ENCODE results near the gene ITPR2.

The ITPR2 gene

DNA sequence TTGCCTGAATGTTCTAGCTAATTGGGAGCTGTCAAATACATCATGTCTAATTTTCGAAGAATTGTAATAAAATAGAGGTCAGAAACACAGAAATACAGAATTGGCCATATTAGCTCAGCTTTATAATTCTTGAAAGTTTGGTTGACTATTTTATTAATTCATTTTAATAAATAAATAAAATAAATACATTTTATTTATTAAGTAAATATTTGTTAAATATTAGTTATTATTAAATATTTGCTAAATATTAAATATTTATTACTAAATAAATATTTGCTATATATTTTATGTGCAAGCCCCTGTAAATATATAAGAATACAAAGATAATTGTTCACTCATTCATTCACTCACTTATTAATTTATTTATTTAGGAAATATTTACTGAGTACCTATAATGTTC lies 406.3 kb downstream of the ITPR2 start:
- Histone ChIP-seq H3K27ac (replicated peaks) (no peak overlapping the region), H3K27me3 (ENCODE audit: insufficient read depth, poor library complexity, severe bottlenecking) (no peaks in the 10 kb centered on the region), H3K4me3 (replicated peaks; ENCODE audit: insufficient read depth, low read length) (no peak overlapping the region)
- TF ChIP-seq SPI1 (IDR thresholded peaks at IDR 0.05; ENCODE audit: borderline replicate concordance, low read depth) (no peak), GABPA (IDR thresholded peaks at IDR 0.05; ENCODE audit: low read depth) (no peak), POLR2AphosphoS5 (IDR thresholded peaks at IDR 0.05; ENCODE audit: low read depth) (no peak)
- TF ChIP-seq, protein P1, sequence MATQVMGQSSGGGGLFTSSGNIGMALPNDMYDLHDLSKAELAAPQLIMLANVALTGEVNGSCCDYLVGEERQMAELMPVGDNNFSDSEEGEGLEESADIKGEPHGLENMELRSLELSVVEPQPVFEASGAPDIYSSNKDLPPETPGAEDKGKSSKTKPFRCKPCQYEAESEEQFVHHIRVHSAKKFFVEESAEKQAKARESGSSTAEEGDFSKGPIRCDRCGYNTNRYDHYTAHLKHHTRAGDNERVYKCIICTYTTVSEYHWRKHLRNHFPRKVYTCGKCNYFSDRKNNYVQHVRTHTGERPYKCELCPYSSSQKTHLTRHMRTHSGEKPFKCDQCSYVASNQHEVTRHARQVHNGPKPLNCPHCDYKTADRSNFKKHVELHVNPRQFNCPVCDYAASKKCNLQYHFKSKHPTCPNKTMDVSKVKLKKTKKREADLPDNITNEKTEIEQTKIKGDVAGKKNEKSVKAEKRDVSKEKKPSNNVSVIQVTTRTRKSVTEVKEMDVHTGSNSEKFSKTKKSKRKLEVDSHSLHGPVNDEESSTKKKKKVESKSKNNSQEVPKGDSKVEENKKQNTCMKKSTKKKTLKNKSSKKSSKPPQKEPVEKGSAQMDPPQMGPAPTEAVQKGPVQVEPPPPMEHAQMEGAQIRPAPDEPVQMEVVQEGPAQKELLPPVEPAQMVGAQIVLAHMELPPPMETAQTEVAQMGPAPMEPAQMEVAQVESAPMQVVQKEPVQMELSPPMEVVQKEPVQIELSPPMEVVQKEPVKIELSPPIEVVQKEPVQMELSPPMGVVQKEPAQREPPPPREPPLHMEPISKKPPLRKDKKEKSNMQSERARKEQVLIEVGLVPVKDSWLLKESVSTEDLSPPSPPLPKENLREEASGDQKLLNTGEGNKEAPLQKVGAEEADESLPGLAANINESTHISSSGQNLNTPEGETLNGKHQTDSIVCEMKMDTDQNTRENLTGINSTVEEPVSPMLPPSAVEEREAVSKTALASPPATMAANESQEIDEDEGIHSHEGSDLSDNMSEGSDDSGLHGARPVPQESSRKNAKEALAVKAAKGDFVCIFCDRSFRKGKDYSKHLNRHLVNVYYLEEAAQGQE (IDR thresholded peaks at IDR 0.05; ENCODE audit: insufficient replicate concordance, low read depth): no peak
- TF ChIP-seq, protein P2, sequence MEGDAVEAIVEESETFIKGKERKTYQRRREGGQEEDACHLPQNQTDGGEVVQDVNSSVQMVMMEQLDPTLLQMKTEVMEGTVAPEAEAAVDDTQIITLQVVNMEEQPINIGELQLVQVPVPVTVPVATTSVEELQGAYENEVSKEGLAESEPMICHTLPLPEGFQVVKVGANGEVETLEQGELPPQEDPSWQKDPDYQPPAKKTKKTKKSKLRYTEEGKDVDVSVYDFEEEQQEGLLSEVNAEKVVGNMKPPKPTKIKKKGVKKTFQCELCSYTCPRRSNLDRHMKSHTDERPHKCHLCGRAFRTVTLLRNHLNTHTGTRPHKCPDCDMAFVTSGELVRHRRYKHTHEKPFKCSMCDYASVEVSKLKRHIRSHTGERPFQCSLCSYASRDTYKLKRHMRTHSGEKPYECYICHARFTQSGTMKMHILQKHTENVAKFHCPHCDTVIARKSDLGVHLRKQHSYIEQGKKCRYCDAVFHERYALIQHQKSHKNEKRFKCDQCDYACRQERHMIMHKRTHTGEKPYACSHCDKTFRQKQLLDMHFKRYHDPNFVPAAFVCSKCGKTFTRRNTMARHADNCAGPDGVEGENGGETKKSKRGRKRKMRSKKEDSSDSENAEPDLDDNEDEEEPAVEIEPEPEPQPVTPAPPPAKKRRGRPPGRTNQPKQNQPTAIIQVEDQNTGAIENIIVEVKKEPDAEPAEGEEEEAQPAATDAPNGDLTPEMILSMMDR (IDR thresholded peaks at IDR 0.05; ENCODE audit: insufficient read depth, low read length): no peak
- DNase-seq (ENCODE audit: low read depth in 1 of 2, low spot score in 1 of 2): no peak

DNA sequence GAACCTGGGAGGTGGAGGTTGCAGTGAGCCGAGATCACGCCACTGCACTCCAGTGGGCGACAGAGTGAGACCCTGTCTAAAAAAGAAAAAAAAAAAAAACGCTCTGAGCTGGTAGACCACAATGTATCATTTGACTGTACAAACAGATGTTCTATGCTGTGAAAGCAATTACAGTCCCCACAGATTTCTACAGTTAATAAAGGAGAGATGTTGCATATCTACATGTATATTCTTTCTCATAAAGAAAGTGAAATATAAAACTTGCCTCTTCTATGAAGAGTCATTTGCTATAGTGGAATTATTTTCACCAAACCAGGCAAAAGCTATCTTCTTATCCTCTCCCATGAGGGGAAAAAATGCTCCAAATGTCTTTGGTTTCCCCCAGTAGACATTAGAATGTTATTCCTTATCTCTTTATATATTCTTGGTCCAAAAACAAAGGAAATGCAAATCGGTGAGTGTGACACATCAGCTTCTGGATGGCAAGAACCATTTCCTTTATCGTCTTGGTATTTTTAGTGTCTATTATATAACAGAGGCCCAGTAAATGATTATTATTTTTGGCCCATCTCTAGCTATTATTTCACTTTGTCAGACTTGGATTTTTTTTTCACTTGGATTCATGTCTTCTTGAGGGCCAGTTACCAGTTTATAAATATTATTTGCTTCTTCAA lies 407.3 kb downstream of the ITPR2 start:
- DNase-seq (ENCODE audit: low read depth in 1 of 2, low spot score in 1 of 2): no peak
- no peaks in the 10 kb centered on the region for H3K27me3 ChIP-seq (ENCODE audit: insufficient read depth, poor library complexity, severe bottlenecking)
- H3K4me3 ChIP-seq (replicated peaks; ENCODE audit: insufficient read depth, low read length): no peak overlapping the region
- TF ChIP-seq SPI1 (IDR thresholded peaks at IDR 0.05; ENCODE audit: borderline replicate concordance, low read depth) (no peak), GABPA (IDR thresholded peaks at IDR 0.05; ENCODE audit: low read depth) (no peak), POLR2AphosphoS5 (IDR thresholded peaks at IDR 0.05; ENCODE audit: low read depth) (no peak)
- TF ChIP-seq, protein P2 (IDR thresholded peaks at IDR 0.05; ENCODE audit: insufficient read depth, low read length): no peak
- TF ChIP-seq, protein P1 (IDR thresholded peaks at IDR 0.05; ENCODE audit: insufficient replicate concordance, low read depth): no peak
- no peak overlapping the region for H3K27ac ChIP-seq (replicated peaks)

DNA sequence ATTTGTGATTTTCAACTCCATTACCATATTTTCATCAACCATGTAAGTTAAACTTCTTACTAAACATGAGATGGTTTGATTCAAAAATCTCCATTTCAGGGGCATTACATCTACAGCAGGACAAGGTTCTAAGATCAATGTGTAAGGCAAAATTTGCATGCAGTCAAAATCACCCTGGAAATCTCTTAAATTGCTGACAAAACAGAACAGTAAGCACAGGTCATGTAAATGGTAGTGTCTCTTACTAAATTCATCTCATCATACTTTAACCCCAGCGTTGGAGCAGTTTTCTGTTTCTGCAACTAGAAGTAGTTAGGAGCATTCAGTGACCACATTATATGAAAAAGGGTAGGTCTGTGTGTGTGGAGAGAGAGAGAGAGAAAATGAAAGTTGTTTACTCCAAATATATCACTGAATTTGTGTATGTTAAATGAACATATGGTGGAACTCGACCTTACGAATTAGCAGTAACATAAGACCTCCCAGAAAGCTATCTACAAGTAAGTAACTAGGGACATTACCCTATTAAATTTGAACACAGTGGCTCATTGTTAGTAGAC lies 410.1 kb downstream of the ITPR2 start:
- Histone ChIP-seq H3K27me3 (ENCODE audit: insufficient read depth, poor library complexity, severe bottlenecking) (no peaks in the 10 kb centered on the region), H3K27ac (replicated peaks) (no peak overlapping the region), H3K4me3 (replicated peaks; ENCODE audit: insufficient read depth, low read length) (no peak overlapping the region)
- TF ChIP-seq, protein P1 (IDR thresholded peaks at IDR 0.05; ENCODE audit: insufficient replicate concordance, low read depth): no peak
- TF ChIP-seq POLR2AphosphoS5 (IDR thresholded peaks at IDR 0.05; ENCODE audit: low read depth): no peak
- TF ChIP-seq SPI1 (IDR thresholded peaks at IDR 0.05; ENCODE audit: borderline replicate concordance, low read depth): no peak
- TF ChIP-seq GABPA (IDR thresholded peaks at IDR 0.05; ENCODE audit: low read depth): no peak
- TF ChIP-seq, protein P2 (IDR thresholded peaks at IDR 0.05; ENCODE audit: insufficient read depth, low read length): no peak
- no peak for DNase-seq (ENCODE audit: low read depth in 1 of 2, low spot score in 1 of 2)

Data from HL-60 (cell line).